ENCODE measurements around the gene MCF2L2.

MCF2L2 gene

GRCh38 chr3:183317886-183318865, 110.2 kb downstream of the MCF2L2 start:
- DNase-seq: no peak

GRCh38 chr3:183317271-183317670, 111.1 kb downstream of the MCF2L2 start:
- no peak for DNase-seq

GRCh38 chr3:183315739-183316138, 112.7 kb downstream of the MCF2L2 start:
- no peak for DNase-seq

- DNase-seq: no peak
Observed at GRCh38 chr3:183313764-183314163, 114.7 kb downstream of the MCF2L2 start.

GRCh38 chr3:183313351-183313750, 115.1 kb downstream of the MCF2L2 start:
- no peak for DNase-seq

GRCh38 chr3:183312433-183312832, 116.0 kb downstream of the MCF2L2 start:
- no peak for DNase-seq

GRCh38 chr3:183310936-183311335, 117.5 kb downstream of the MCF2L2 start:
- DNase-seq: no peak

GRCh38 chr3:183309276-183309675, 119.1 kb downstream of the MCF2L2 start:
- no peak for DNase-seq

GRCh38 chr3:183308751-183309150, 119.7 kb downstream of the MCF2L2 start:
- no peak for DNase-seq

GRCh38 chr3:183307749-183308148, 120.7 kb downstream of the MCF2L2 start:
- DNase-seq: no peak

GRCh38 chr3:183306798-183307671, 121.4 kb downstream of the MCF2L2 start:
- peak; percentile 86 for DNase-seq

- no peak for DNase-seq
Observed at GRCh38 chr3:183303690-183304089, 124.7 kb downstream of the MCF2L2 start.

- no peak for DNase-seq
Observed at GRCh38 chr3:183301937-183302580, 126.4 kb downstream of the MCF2L2 start.

- no peak for DNase-seq
Observed at GRCh38 chr3:183300996-183301562, 127.3 kb downstream of the MCF2L2 start.

- DNase-seq: no peak
Observed at GRCh38 chr3:183299976-183300375, 128.4 kb downstream of the MCF2L2 start.

GRCh38 chr3:183298701-183299153, 129.7 kb downstream of the MCF2L2 start:
- no peak for DNase-seq

GRCh38 chr3:183296944-183297343, 131.5 kb downstream of the MCF2L2 start:
- DNase-seq: no peak

GRCh38 chr3:183295211-183295610, 133.2 kb downstream of the MCF2L2 start:
- DNase-seq: no peak

- DNase-seq: no peak
Observed at GRCh38 chr3:183293966-183294365, 134.5 kb downstream of the MCF2L2 start.

GRCh38 chr3:183291497-183292031, 136.9 kb downstream of the MCF2L2 start:
- DNase-seq: no peak

- DNase-seq: no peak
Observed at GRCh38 chr3:183290216-183290615, 138.2 kb downstream of the MCF2L2 start.

GRCh38 chr3:183288117-183288516, 140.3 kb downstream of the MCF2L2 start:
- DNase-seq: no peak
